Stimulated activated CD8-positive, alpha-beta memory T cell treated with anti-CD3 and anti-CD28 coated beads, Interleukin-4, amount 100 ng/mL, for 4 hours (primary cell): ENCODE results near the gene UCP1.

Experiments used
- DNase-seq, 2 donors: peaks; one replicate each; pipeline ENCODE4 v3.0.0-alpha.2; 2020; ENCODE audit warnings: low read depth in 2 of 2, low spot score in 1 of 2

UCP1 gene, protein sequence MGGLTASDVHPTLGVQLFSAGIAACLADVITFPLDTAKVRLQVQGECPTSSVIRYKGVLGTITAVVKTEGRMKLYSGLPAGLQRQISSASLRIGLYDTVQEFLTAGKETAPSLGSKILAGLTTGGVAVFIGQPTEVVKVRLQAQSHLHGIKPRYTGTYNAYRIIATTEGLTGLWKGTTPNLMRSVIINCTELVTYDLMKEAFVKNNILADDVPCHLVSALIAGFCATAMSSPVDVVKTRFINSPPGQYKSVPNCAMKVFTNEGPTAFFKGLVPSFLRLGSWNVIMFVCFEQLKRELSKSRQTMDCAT

DNA sequence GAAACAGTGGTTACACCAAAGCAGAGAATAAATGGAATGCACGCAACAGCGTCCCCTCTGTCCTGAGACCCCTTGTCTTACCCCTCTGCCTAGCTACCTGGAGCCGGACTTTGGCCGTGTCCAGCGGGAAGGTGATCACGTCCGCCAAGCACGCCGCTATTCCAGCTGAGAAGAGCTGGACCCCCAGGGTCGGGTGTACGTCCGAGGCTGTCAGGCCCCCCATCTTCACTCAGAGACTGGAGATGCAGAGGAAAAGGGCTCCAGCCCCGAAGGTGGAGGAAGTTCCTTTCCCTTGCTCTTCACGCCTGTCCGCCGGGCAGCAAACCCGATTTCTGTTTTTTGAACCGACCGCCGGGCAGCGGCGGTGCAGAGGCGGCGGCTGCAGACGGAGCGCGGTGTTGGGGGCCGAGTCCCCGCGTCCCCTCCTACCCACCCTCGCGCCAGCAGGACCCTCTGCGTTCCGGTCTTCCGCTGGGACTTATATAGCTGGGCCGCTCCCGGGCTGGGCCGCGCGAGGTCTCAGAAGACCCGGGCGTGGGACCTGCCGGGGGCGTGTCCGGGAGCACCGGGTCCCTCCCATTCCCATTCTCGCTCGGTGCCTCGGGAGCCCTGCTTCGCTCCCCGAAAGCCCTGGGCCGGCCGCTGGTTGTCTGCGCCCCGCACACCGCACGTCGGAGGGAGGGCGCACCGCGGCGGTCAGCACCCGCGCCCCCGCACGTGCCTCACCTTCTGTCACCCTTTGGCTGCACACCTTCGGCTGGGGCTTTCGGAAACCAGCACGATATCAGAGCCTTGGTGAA lies at the start of gene UCP1:
TSS of gene UCP1 (minus strand) at position 455 of the 800 bp plus-strand sequence. CDS start at position 223, 232 bp downstream.
- no peak for DNase-seq

DNA sequence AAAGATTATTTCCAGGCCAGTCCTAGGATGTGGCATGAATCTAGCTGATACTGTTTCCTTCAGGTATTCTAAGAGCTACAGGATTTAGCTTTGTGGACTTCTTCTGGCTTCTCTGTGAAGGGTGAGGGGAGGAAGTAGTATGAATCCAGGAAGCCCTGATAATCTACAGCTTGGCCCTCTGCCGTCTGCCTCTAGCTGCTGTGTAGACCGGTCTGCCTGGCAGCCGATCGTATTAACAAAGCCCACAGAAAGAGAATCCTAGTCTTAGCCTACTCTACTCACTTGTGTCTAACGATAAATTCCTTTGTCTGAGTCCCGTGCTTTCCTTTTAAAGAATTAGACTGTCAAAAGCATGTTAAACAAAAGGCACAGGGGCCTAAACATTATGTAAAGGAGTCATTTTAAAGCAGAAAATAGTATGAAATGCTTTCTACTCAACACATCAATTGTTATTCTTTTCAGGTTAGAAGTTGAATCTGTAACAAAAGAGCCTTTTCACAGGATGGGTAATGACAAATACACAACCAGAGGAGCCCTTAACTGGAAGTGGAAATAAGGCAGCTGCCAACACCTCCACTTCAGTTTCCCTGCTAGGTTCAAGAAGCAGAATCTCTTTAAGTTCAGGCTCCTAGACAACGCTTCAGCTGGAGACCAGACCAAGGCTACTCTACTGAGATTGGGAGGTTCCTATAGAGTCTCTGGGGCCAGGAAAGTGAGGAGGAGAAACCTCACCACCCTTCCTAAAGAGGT lies 48.9 kb upstream of the UCP1 start:
- no peak for DNase-seq

DNA sequence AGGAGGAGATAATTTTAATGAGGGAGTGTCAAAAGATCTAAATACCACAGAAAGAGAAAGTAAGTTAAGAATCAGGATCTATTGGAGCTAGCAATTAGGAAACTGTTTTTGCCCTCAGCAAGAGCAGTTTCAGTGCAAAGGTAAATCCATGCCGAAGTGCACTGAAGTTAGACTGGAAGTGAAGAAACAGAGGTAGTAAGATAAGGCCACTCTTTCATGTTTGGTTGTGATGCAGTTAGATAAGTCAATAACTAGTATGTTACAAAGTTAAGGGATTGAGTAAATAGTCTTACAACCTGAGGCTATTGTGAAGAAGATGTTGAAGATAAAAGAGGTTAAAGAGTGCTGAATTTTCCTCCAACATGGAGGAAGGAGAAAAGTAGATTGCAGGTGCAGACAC lies 46.7 kb upstream of the UCP1 start:
- no peak for DNase-seq

DNA sequence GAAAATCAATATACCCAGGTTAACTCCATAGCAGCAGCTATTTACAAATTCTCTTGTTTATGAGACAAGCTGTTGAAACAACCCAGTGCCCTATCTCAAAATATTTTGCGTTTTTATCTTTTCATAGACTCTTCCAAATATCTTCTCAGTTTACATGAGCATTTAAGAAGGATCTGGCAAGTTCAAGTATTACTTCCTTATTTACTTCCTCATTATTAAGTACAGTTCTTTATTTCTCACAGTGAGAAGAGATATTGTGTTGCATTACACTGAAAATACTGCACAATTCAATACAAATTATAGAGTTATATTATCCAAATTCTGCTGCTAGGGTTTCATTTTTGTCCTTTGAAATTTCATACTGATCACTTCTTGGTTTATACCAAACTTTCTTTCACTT lies 43.6 kb upstream of the UCP1 start:
- no peak for DNase-seq

DNA sequence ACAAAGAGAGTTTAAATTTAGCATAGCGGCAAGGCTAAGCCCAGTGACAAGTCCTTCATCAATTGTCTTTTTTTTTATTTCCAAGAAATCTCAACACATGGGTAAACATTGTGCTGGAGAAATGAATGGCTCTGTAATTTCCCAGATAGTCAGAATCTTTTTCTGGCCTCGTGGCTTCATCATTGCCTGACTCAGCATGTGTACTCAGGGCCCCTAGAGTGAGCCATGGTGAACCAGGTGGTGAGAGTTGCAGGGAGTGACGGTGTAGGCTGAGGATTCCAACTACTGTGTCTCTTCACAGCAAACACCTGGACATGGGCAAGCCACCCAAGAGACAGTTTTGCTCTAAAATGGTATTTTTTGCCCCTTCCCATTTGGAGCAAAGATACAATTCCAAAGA lies 43.1 kb upstream of the UCP1 start:
- DNase-seq = no peak

DNA sequence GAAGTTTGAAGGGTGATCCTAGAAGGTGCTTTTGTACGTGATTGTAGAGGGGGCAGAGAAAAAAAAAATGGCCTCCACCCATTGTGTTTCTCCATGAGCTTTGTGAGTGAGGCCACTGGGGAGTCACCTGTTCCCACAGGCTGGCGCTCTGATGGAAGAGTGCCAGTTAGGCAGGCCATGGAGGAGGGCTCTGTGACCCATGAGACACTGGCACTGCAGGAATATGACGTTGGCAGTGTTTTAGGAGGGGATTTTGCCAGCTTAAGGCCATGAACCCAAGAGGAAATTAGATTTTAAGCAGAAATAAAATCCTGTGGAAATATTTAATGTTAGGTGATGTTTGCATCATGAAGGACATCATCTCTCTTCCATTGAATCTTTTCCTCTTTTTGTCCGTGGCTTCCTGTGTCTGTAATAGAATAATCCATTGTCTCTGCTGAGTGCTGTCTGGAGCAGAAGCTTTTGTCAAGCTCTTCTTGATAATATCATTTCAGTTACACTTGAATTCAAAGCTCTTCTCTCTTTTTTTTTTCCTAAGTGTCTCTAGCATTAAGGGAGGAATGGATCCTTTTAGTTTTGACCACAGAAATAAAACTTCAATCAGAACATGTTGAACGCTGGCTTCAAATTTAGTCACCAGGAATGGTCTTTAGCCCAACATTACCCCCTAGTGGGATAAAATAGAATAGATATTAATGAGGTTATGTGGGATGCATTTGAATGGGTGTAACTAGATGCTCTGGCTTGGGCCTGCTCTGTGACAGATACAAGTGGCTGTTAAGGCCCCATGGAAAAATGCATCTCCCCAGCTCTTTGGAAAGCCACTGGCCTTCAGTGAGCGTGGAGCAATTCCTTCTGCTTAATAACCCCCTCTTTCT lies 41.0 kb upstream of the UCP1 start:
- DNase-seq = no peak

DNA sequence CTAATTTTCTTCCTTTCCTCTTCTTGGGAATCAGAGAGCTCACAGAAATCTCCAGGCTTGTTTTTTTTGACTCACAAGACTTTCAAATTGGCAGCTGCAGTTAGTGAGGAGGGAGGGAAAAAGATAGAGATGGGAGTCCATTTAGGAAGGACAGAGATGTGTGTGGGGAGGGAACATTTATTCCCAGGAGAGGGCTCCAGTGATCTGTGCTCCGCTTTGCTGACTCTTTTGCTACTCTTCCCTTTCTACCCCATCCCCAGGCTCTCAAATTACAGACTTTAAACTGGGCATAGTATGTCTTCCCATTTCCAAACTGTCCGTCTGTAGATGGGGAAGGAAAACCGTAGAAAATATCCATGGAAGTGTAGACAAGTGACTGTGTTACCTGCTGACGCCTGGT lies 39.1 kb upstream of the UCP1 start:
- no peak for DNase-seq

DNA sequence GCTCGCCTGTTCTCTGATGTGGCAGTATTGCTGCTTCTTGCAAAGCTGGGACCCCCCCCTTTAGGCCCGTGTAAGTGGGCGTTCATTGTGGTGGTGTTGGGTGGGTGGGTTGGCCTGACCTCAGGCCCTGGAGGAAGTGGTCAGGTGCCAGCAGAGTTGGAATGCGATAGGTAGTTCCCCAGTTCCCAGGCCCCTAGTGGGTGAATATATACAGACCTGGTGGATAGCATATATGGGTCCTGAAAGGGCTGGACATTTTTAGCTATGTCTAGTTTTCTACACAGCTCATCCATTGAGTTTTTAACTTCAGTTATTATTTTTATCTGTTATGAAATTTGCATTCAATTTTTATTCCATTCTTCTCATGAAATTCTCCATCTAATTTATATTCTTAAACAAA lies 35.8 kb upstream of the UCP1 start:
- DNase-seq = no peak

DNA sequence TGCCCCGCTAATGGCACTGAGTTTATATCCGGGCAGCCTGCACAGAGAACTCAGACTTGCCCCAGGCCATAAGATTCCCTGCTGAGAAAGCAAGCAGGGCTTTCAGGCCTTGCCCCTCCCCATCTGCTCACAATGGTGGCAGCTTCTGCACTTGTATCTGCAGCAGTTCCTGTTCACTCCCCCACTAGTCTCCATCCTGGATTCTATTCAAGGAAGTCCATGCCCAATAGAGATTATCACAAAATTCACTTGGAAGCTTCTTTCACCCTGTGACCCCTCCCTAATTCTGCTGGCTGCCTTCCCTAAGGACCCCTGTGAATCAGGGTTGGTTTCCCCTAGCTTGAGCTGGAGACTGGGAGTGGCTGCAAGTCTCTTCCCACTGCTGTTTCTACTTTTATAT lies 34.5 kb upstream of the UCP1 start:
- no peak for DNase-seq

DNA sequence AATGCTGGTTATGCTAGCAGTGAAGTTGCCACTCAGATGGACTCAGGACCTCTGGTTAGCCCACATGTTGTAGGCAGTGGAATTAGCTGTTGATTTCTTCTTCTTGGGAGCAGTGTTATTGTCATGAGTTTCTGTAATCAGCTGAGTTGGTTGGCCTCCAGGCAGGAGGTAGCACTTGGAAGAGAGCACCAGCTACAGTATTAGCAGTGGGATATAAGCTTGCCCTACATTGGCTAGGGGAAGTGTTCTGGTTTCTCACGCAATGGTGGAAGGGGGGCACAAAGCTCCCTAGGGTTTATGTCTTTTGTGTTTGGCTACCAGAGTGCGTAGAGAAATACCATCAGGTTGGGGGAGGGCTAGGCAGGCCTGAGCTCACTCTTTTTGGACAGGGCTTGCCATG lies 34.0 kb upstream of the UCP1 start:
- DNase-seq = no peak

DNA sequence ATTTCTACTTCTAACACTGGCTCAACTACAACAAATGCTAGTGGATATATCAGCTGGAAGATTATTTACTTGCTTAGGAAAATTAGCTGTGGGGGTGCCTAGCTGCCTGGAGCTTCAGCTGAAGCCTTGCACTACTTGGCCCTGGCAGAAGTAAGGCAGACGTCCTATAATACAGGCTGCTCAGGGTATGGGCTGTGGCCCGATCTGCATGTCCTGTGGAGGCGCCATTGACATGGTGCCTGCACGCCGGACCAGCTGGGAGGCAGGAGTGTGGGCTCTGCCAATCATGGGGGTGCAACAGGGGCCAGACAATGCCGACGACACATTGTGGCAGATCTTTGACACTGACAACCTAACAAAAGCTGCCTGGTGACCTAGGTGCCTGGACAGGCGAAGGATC lies 31.6 kb upstream of the UCP1 start:
- DNase-seq = no peak

DNA sequence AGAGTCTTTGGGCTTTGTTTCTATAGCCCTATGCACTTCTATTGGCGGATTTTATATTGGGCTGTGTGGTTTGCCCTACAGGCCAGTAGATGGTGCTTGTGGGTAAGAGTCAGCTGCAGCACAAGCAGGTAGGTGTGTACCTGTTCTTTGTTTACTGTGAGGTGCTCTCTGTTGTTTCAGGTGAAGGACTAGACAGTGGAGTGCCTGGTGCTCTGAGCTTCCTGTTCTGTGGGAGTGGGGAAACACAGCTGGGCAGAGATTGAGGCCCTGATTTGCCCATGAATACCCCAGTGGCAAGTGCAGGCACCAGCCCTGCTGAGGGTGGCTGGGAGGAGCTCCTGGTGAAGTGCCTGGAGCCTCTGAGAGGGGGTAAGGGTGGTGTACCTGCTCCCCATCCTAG lies 26.3 kb upstream of the UCP1 start:
- no peak for DNase-seq

DNA sequence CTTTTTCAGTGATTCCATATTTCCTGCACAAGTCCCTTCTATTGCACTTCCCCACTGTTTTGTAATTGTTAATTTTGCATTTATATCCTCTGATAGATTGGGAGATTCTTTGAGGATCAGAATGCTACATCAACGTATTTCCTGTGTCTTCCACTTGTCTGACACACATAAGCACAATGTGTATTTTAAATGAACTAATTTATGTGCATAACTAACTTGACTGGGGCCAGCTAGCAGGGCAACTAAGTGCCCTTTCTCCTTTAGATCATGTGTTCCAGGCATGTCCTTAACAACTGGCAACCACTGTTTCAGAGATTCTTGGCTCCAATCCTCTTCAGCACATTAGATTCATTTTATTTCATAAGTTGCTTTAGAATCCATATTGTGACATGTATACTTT lies 15.7 kb upstream of the UCP1 start:
- DNase-seq = no peak

DNA sequence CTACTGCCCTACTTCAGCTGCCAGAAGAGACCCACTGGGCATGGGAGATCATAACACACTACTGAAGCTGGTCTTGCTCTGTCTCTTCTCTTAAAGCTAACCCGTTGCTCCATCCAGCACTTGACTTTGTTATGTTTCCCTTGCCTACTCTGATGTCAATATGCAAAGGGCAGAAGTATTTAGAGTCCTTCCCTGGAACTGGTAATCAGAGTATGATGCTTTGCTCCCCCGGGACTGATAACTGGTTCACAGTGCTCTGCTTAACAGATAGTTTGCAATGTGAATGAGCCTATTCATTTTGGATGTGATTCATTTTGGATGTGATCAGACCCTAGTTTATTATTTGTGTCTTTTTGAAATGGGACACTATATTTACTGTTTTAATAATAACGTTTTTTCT lies 12.3 kb upstream of the UCP1 start:
- no peak for DNase-seq

DNA sequence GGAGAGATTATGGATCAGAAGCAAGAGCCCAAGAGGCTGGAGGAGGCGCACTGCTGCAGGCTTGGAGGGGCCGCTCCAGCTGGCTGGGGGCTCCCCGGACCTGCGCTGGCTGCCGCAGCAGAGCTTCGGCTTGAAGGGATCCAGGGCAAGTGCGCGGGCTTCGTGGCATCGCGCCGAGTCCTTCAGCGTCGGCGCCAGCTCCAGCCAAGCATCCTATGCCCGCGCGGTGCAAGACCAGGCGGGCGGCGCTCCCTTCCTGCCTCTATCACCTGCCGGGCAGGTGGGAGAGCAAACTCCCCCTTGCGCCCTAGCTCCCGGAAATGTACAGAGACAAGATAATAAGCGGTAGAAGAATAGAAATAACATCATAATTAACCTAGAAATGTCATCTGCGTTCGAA lies 10.5 kb upstream of the UCP1 start:
- DNase-seq = no peak

DNA sequence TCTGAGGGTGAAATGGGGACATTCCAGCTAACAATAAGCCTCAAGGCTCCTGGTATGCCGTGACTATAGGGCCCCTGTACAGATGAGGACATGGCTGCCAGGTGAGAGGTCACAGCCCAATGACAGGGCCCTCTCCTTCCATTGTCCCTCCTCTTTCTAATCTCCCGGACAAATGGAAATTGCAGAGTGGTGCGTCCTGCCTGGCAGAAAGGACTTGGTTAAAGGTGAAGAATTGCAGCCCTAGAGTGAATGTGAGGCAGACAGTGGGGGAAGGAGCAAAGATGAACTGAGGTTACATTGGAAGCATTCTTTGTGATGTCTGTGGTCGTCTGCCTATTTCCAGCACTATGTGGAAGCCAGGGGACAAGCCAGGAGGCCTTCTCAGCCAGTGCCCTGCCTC lies 6.7 kb upstream of the UCP1 start:
- DNase-seq = no peak

DNA sequence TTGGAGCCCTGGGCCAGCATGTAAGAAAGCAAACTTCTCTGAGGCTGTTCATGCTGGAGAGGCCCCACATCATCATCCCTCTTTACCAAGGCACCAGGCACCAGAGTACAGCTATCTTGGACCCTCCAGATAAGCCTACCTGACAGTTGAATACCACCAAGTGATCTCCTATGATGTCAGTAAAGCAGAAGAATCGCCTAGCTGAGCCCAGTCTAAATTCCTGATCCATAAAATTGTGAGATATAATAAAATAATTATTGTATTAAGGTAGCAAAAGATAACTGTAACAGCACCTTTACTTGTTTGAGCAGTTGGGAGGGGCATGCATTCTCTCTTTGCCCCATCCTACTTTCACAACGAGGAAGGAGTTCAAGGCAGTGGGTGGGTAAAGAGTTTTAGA lies 2.9 kb upstream of the UCP1 start:
- no peak for DNase-seq

DNA sequence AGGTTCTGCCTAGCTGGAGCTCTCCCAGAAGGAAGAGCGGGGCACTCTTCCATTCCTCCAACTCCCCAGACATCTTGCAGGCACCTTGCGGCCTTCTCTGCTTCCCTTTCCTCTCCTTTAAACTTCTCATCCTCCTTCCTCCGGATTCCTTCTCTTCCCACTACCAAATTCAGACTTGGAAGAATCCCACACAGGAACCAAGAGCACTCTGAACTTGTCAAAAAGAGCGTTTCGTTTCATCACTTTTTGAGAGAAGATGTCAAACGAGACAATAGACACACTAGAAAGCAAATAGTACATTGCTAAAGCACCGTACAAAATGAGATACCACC lies 512 bp upstream of the UCP1 start:
- no peak for DNase-seq

DNA sequence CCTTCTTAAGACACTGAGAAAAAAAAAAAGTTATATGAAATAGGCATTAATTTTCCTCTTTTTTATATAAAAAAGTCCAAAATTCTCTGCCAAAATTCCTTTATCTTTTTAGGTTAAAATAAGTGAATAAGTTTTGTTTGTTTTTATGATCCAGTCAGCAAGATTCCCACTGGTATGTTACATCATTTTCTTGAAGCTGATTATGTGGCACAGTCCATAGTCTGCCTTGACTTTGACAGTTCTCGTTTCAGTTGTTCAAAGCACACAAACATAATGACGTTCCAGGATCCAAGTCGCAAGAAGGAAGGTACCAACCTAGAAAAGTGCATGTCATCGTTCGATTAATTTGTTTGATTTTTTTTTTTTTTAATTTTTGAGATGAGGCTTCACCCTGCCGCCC lies 9.1 kb downstream of the UCP1 start:
- DNase-seq = no peak

DNA sequence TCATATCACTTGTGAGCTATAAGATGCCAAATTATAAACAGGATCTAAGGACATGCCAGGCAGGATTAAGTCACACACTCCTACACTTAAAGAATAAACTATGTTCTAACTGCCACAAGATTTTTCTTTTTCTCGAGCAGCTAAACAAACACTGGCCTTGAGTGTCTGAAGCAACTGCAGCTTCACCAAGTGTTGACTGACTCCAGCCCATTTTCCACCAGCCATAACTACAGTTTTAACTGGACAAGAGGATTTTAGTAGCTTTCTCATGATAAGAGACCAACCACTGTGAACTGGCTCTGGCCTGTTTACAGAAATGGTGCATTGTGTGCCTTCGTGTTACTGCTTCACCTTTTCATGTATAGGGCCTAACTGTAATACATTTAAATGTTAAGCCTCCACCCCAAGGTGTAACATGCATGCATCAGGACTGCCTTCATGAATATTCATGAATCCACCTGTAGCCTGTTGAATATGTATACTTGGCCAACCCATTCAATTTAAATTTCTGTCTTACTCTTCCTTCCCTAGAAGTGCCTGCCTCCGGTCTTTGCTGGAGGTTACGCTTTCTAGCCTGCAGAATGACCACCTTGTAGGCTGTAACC lies 10.8 kb downstream of the UCP1 start:
- no peak for DNase-seq
